Cardiac muscle cell (in vitro differentiated cells and primary cell): ENCODE measurements around the gene B3GALT5. TPM values are rescaled to one million over a fixed set of nuclear protein-coding genes. Genes with fewer than 3 reads are reported as not detected.

Experiments used
- DNase-seq, 2 donors: peaks; one replicate each; pipeline versions ENCODE4 v3.0.0 to v3.0.0-alpha.2; 2010 to 2017; ENCODE audit warnings: low read depth in 1 of 2, low spot score in 1 of 2
- H3K27ac ChIP-seq: fragments of 200-600 bp; sonication (generic); 2 replicates; pipeline ENCODE4 v1.5.1; 2016
- H3K27me3 ChIP-seq: fragments of 200-600 bp; sonication (generic); 2 replicates; pipeline ENCODE4 v1.6.0; 2016; ENCODE audit warnings: control low read depth
- H3K36me3 ChIP-seq: fragments of 200-600 bp; sonication (generic); 2 replicates; pipeline ENCODE4 v1.5.1; 2016; ENCODE audit warnings: control low read depth
- H3K4me1 ChIP-seq: fragments of 200-600 bp; sonication (generic); 2 replicates; pipeline ENCODE4 v1.8.1; 2017; ENCODE audit warnings: low read depth, mild to moderate bottlenecking, mixed run types
- H3K4me3 ChIP-seq: fragments of 200-600 bp; sonication (generic); 2 replicates; pipeline ENCODE4 v1.5.1; 2016; ENCODE audit warnings: mild to moderate bottlenecking
- H3K9me3 ChIP-seq: fragments of 200-600 bp; sonication (generic); 2 replicates; pipeline ENCODE4 v1.5.1; 2017; ENCODE audit warnings: low read depth, mild to moderate bottlenecking, control low read depth
- polyA plus RNA-seq: library from polyadenylated mRNA; unstranded; fragments of >200 nt; fragmentation: Nextera tagmentation; extraction: Ambion mirVana; gene quantifications from 2 replicates; pipeline ENCODE4 v1.2.1, GENCODE V29; 2016
- total RNA-seq: library from RNA; depleted of rRNA; stranded (reverse); fragments of >200 nt; gene quantifications from 2 replicates; pipeline ENCODE4 v1.2.3, GENCODE V29; 2016
- TF ChIP-seq, protein P1 (sequence below): IDR thresholded peaks from 2 replicates; pipeline ENCODE4 v1.5.1; 2012; ENCODE audit warnings: low read depth, mild to moderate bottlenecking, low read length

B3GALT5 gene
- total and polyA plus RNA-seq, 2 experiments from 2014 or later, result 1.1 to 1.4 TPM

DNA sequence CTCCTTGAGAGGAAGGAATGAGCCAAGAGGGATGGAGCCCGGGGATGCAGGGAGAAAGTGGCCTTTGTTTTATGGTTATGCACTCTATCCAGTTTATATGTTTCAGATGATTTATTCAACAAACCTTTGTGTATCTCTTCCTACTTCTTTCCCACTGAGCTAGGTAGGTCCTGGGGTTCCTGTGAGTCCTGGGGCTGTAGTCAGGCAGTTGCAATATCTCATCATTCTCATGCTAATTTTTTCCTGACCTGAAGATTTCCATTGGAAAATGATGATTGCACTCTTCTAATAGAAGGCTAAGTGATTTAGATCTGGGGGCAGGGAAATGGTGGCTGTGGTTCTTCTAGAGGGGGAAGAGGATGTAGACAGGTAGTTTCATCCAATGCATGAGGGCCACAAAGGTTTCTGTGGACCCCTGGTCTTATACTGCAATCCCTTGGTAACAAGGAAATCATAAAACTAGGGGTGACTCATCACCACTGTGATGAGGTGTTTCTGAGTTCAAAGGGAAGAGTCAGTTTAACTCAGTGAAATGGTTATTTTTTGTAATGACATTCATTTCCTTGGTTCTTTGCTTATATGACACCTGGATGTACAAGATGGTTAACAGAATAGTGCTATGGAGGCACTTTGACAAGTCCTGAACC, 20.2 kb downstream of the B3GALT5 start:
- Histone ChIP-seq H3K27ac (no peak overlapping the region), H3K27me3 (no peaks in the 10 kb centered on the region), H3K4me1 (no peaks in the 10 kb centered on the region), H3K4me3 (no peak overlapping the region), H3K9me3 (no peaks in the 10 kb centered on the region), H3K36me3 (no peaks in the 10 kb centered on the region)
- TF ChIP-seq, protein P1, sequence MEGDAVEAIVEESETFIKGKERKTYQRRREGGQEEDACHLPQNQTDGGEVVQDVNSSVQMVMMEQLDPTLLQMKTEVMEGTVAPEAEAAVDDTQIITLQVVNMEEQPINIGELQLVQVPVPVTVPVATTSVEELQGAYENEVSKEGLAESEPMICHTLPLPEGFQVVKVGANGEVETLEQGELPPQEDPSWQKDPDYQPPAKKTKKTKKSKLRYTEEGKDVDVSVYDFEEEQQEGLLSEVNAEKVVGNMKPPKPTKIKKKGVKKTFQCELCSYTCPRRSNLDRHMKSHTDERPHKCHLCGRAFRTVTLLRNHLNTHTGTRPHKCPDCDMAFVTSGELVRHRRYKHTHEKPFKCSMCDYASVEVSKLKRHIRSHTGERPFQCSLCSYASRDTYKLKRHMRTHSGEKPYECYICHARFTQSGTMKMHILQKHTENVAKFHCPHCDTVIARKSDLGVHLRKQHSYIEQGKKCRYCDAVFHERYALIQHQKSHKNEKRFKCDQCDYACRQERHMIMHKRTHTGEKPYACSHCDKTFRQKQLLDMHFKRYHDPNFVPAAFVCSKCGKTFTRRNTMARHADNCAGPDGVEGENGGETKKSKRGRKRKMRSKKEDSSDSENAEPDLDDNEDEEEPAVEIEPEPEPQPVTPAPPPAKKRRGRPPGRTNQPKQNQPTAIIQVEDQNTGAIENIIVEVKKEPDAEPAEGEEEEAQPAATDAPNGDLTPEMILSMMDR, result no peak
- DNase-seq, result no peak

DNA sequence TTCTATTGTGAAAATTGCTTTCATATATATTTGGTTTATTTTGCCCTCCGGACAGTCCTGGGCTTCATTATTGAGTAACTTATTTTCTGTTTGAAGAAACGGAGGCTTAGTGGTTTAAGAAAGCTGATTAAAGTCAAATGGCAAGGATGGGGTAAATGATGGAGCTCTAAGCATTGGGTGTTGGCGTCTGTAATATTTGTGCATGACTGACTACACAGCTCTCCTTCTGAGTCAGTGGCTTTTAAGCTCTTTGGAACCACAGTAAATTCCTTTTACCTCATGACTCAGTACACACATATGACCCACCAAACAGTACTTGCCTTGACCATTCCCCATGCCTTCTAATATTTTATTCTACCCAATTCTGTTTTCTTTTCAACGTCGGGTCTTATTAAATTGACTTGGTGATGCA, 21.0 kb downstream of the B3GALT5 start:
- no peak overlapping the region for H3K4me3 ChIP-seq
- TF ChIP-seq, protein P1, result no peak
- H3K9me3 ChIP-seq, result no peaks in the 10 kb centered on the region
- no peak overlapping the region for H3K27ac ChIP-seq
- no peak for DNase-seq
- H3K4me1 ChIP-seq, result no peaks in the 10 kb centered on the region
- H3K36me3 ChIP-seq, result no peaks in the 10 kb centered on the region
- no peaks in the 10 kb centered on the region for H3K27me3 ChIP-seq

DNA sequence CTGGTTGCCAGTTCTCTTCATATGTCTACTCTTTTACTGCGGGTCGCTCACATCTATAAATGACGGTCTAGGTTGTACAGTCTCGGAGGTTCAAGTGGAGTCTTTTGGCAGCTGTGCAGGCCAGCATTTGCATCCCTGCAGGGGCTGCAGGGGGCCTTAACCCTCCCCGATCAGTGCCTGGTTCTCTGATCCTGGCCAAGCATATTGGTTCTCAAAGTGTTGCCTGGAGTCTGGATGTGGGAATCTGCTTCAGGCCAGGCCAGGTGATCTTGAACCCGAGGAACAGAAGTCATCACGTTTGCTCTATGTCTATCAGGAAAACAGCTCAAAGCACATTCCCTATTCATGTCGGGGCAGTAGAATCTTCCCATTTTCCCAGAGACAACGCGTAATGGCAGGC, 21.8 kb downstream of the B3GALT5 start:
- Histone ChIP-seq H3K36me3 (no peaks in the 10 kb centered on the region), H3K27me3 (no peaks in the 10 kb centered on the region), H3K4me1 (no peaks in the 10 kb centered on the region), H3K9me3 (no peaks in the 10 kb centered on the region), H3K27ac (no peak overlapping the region), H3K4me3 (no peak overlapping the region)
- TF ChIP-seq, protein P1, result no peak
- no peak for DNase-seq

DNA sequence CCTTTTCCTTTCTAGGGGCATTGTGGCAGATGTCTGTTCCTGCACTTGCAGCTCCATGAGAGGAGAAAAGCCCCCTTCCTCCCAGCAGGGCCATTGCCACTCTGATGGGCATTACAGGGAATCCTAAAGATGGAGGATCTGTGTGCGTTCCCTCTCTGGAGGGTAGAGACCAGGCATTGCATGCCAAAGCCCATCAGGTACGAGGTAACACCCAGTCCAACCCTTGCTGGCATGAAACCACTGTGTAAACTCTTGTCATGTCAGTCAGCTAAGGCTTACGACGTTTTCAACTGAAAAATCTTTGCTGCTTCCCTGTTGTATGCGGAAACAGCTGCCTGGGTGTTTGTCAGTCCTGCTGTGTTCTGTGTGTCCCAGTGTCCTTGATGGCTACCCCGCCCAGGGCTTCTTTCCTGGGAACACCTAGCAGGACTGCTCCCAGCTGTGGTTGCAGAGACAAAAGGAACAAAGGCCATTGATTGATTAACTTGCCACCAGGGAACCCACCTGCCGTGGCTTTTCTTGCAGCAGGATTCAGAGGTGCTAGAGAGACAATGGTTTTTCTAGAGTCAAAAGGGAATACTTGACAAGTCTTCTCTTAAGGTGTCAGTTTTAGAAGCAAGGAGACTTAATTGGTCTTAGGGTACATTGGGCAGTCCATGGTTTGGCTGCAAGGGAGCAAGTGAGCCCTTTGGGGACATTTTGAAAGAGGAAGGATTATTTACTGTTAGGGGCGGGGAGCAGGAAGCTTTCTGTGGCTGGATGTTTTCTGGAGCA, 24.6 kb downstream of the B3GALT5 start:
- H3K4me1 ChIP-seq, result no peaks in the 10 kb centered on the region
- no peaks in the 10 kb centered on the region for H3K27me3 ChIP-seq
- TF ChIP-seq, protein P1, result no peak
- no peak for DNase-seq
- no peak overlapping the region for H3K27ac ChIP-seq
- H3K36me3 ChIP-seq, result no peaks in the 10 kb centered on the region
- no peak overlapping the region for H3K4me3 ChIP-seq
- H3K9me3 ChIP-seq, result no peaks in the 10 kb centered on the region

DNA sequence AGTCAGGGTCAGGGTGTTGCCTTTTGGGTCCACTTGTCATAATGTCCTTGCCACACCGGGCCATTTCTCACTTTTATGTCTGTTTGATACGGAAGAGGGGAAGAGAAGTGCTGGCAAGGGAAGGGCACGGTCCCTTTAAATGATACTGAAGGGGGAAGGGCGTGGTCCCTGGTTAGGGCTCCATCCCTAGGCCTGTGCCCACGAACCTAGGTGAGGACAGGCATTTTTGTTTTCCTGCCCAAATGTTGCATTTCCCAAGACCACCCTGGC, 25.2 kb downstream of the B3GALT5 start:
- H3K9me3 ChIP-seq, result no peaks in the 10 kb centered on the region
- TF ChIP-seq, protein P1, result no peak
- no peak overlapping the region for H3K27ac ChIP-seq
- H3K27me3 ChIP-seq, result no peaks in the 10 kb centered on the region
- DNase-seq, result no peak
- no peaks in the 10 kb centered on the region for H3K4me1 ChIP-seq
- H3K36me3 ChIP-seq, result no peaks in the 10 kb centered on the region
- no peak overlapping the region for H3K4me3 ChIP-seq
